Superior temporal gyrus (tissue), 1 donor: ENCODE measurements around the gene AP1G2.
A peak's percentile ranks its signal among the peaks of the same experiment; 100 is the strongest.
"Not testable (repeated sequence)": the region's sequence is repeated elsewhere in the genome, so short reads cannot be mapped to it uniquely, and the experiment has no call there.

Experiments
- DNase-seq: peaks from one replicate; pipeline ENCODE4 v3.0.0-alpha.2; 2016; ENCODE audit errors: extremely low spot score

Gene AP1G2

GRCh38 chr14:23594191-23594590, 26.6 kb upstream of the AP1G2 start:
- not testable (repeated sequence) for DNase-seq

GRCh38 chr14:23590198-23590597, 22.6 kb upstream of the AP1G2 start:
- DNase-seq, result no peak

GRCh38 chr14:23589606-23590005, 22.0 kb upstream of the AP1G2 start:
- no peak for DNase-seq

GRCh38 chr14:23588884-23589598, 21.4 kb upstream of the AP1G2 start:
- DNase-seq, result peak; percentile 84

DNA sequence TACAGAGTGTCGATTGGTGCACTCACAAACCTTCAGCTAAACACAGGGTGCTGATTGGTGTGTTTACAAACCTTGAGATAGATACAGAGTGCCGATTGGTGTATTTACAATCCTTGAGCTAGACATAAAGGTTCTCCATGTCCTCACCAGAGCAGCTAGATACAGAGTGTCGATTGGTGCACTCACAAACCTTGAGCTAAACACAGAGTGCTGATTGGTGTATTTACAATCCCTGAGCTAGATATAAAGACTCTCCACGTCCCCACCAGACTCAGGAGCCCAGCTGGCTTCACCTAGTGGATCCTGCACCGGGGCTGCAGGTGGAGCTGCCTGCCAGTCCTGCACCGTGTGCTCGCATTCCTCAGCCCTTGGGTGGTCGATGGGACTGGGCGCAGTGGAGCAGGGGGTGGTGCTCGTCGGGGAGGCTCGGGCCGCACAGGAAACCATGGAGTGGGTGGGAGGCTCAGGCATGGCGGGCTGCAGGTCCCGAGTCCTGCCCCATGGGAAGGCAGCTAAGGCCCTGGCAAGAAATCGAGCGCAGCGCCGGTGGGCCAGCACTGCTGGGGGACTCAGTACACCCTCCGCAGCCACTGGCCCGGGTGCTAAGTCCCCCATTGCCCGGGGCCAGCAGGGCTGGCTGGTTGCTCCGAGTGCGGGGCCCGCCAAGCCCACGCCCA, 17.1 kb upstream of the AP1G2 start:
- DNase-seq, result not testable (repeated sequence)

DNA sequence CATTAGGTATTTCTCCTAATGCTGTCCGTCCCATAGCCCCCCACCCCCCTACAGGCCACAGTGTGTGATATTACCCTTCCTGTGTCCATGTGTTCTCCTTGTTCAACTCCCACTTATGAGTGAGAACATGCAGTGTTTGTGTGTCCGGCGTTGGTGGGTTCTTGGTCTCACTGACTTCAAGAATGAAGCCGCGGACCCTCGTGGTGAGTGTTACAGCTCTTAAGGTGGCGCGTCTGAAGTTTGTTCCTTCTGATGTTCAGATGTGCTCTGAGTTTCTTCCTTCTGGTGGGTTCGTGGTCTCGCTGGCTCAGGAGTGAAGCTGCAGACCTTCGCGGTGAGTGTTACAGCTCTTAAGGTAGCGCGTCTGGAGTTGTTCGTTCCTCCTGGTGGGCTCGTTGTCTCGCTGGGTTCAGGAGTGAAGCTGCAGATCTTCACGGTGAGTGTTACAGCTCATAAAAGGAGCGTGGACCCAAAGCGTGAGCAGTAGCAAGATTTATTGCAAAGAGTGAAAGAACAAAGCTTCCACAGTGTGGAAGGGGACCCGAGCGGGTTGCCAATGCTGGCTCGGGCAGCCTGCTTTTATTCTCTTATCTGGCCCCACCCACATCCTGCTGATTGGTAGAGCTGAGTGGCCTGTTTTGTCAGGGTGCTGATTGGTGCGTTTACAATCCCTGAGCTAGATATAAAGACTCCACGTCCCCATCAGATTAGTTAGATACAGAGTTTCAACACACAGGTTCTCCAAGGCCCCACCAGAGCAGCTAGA, 16.4 kb upstream of the AP1G2 start:
- not testable (repeated sequence) for DNase-seq

- DNase-seq, result no peak
These were observed 15.5 kb upstream of the AP1G2 start for GRCh38 chr14:23582906-23583760.

DNA sequence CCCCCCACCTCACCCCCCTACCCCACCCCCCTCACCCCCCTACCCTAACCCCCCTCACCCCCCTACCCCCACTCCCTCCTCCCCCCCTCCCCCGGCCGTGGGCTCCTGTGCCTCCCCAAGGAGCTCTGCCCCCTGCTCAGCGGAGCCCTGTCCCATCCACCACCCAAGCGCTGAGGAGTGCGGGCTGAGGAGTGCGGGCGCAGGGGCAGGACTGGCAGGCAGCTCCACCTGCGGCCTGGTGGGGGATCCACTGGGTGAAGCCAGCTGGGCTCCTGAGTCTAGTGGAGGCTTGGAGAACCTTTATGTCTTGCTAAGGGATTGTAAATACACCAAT, 13.3 kb upstream of the AP1G2 start:
- DNase-seq, result no peak

GRCh38 chr14:23580152-23580926, 12.7 kb upstream of the AP1G2 start:
- no peak for DNase-seq

- DNase-seq, result no peak
These were observed 12.1 kb upstream of the AP1G2 start for GRCh38 chr14:23579739-23580138.

DNA sequence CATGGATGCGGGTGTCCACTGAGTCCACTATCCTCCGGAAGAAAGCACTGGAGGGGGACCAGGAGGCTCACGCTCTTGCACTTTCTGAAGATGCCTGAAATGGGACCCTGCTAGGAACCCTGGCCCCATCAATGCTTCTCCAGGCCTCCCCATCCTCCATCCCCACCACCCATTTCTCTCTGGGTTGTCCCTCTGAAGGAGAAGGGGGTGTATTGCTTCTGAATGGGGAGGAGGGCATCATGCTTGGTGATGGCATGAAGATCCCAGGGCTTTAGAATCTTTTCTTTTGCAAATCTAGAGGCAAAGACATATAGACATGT, 11.7 kb upstream of the AP1G2 start:
- no peak for DNase-seq

DNA sequence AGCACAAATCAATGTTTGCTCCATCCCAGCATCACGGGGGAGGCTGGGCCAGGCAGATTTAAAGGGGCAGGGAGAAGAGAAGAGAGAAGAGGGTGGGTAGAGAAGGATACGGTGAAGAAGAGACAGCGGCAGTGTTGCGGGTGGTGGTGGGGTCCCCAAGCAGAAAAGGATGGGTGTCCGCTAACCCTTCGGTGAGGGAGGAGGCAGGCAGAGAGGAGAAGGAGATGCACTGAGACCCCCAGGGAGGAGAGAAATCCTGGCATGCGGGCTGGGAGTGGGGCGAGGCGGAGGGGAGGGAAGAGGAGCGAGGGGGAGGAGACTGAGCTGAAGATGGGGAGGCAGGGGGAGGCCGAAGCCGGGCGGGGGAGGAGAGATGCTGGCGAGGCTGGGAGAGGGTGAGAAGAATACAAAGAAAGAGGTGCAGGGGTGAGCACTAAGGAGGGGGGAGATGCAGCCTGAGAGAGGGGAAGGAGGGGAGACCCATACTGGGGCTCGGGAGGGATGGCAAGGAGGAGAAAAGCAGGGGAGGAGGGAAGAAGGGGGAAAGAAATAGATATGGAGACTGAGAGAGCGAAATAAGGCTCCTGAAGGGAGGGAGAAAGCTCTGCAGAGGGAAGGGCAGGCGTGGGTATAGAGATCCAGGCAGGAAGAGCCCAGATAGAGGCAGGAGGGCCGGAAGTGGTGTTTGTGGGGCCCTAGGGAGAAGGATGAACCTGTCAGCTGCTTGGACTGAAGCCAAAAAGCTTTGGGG, 11.1 kb upstream of the AP1G2 start, which contains the start of gene JPH4:
JPH4 (minus strand) TSS at position 231 of the 751 bp plus-strand sequence. CDS start 1,337 bp downstream, outside the sequence.
- DNase-seq, result no peak

- DNase-seq, result no peak
These were observed 10.3 kb upstream of the AP1G2 start for GRCh38 chr14:23577710-23578392.

DNA sequence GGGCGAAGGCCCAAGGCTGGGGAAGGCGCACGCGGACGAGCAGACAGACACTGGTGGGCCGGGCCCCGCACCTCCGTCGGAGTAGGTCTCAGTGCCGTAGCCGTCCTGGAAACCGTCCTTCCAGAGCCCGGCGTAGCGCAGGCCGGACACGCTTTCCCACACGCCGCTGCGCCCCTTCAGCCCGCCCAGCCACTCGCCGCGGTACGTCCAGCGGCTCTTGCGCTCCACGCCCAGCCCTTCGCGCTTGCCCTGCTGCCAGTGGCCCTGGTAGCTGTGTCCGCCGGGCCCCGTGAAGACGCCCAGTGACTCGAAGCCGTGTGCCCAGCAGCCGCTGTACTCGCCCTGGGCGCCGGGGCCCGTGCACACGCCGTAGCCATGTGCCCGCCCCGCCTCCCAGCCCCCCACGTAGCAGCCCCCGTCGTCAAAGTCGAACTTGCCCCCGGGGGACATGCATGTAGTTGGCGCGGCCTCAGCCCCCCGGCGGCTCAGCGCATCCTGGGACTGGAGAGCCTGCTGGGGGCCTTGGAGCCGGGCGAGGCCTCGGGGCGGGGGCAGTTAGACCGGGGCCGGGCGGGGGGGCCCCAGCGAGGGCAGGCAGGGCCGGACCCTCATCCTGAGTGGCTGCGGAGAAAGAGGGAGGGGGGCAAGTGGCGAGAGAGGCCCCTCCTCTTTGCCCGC, 9.6 kb upstream of the AP1G2 start:
- DNase-seq, result no peak

DNA sequence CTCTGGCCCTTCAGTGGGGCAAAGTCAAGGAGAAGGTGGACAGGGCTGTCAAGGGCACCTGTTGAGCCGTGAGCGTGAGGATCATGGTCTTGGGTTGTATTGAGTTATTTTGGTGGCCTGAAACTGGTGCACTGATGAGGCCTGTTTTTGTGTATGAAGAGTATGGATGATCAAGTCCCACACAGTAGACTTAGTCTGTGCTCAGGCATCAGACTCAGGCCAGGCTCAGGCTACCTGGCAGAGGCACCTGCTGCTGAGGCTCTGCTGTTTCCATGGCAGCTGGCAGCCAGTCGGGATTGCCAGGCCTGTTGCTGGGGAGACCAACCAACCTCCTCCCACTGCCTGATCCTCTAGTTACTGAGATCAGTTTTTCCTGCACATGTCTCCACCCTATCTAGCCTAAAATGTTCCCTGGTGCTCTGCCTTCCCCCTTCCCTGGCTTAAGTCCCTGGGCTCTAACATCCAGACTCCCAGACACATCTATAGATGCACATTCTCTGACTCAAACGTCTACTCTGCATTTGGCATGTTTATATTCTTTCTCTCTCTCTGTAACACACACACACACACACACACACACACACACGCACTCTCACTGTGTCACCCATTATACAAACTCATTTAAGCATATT, 5.9 kb upstream of the AP1G2 start:
- peak; percentile 46 for DNase-seq

- no peak for DNase-seq
These were observed 5.2 kb upstream of the AP1G2 start for GRCh38 chr14:23572836-23573235.

DNA sequence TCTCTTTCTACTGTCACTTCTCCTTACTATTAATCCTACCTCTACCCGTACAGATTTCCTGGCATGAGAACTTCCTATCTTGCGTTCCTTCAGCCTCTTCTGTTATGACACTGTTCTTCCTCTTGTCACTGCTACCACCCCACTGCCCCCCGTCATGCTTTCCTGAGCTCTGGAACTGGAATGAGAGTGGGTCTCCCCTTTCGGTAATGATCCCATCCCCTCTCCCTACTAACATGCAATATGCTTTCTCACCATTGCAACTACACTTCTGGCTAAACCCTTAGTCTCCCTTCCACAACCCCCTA, 4.9 kb upstream of the AP1G2 start:
- no peak for DNase-seq

DNA sequence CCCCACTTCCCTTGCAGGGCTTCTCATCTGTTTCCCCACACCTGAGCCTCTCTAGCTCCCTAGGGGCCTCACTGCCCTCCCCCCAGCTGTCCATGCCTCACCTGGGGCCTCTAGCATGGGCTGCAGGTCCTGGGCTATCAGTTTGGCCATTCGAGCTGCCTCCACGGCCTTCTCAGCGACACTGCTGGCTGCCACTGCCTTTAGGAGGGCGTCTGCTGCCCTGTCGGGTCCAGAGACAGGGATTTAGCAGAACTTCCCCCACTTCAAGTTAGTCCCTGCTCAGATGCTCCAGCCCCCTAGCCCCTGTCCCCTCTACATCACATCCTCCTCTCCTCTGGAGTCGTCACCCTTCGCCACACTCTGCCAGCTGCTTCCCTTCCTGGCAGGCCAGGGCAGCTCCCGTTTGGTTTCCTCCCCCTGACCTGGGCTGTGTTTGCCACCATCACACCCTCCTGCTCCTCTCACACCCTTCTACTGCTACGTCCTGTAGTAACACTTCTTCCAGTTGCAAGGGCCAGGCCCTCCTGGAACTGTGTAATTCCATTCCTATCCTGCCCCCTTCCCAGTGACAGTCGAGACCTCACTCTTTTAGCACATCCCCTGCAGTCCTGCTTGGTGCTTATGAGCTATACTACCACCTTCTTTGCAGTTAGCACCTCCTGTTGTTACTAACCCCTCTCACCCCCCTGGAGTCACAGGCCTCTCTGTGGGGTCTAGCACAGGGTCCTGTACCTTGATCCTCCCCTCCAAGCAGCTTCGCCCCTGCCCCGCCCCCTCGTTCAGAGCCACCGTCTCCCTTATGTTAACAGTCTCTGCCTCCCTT, 4.3 kb upstream of the AP1G2 start:
- no peak for DNase-seq
